GM12878 (cell line): Measurements from ENCODE around the gene SCYL1. TPM values are rescaled to one million over a fixed set of nuclear protein-coding genes. Genes with fewer than 3 reads are reported as not detected.

Source experiments
- ATF7 ChIP-seq: fragments of 450-650 bp; IDR thresholded peaks from 2 replicates; pipeline ENCODE4 v1.6.1; 2016; ENCODE audit warnings: low read depth, mild to moderate bottlenecking
- CREB1 ChIP-seq: IDR thresholded peaks from 2 replicates; pipeline ENCODE4 v1.6.1; 2012; ENCODE audit warnings: low read depth, mild to moderate bottlenecking, inconsistent platforms
- DPF2 ChIP-seq: fragments of 450-650 bp; IDR thresholded peaks from 2 replicates; pipeline ENCODE4 v1.6.1; 2017; ENCODE audit warnings: mild to moderate bottlenecking
- EGR1 ChIP-seq, 2 experiments: IDR thresholded peaks; 1 replicate in 1 of 2; 2 replicates in 1 of 2; pipeline ENCODE4 v1.6.1; 2011 to 2012; ENCODE audit warnings: low read depth in 2 of 2, low read length in 2 of 2, borderline replicate concordance in 1 of 2, mild to moderate bottlenecking in 1 of 2, moderate library complexity in 1 of 2
- ESRRA ChIP-seq: IDR thresholded peaks from 2 replicates; pipeline ENCODE4 v1.6.1; 2012; ENCODE audit warnings: mild to moderate bottlenecking, low read length, improper control_type of control experiment
- FOS ChIP-seq: IDR thresholded peaks from 3 replicates; pipeline ENCODE4 v1.6.1; 2011; ENCODE audit warnings: borderline replicate concordance; ENCODE audit not compliant: insufficient read length; ENCODE audit errors: extremely low read depth
- HSF1 ChIP-seq: fragments of 150-350 bp; IDR thresholded peaks from 2 replicates; pipeline ENCODE4 v1.6.1; 2014; ENCODE audit warnings: mild to moderate bottlenecking, low read depth, low read length
- LARP7 ChIP-seq: fragments of 450-650 bp; IDR thresholded peaks from 2 replicates; pipeline ENCODE4 v1.6.1; 2017; ENCODE audit warnings: mild to moderate bottlenecking
- MXI1 ChIP-seq: fragments of 150-350 bp; IDR thresholded peaks from 2 replicates; pipeline ENCODE4 v1.6.1; 2011; ENCODE audit warnings: low read depth, mild to moderate bottlenecking, inconsistent platforms, low read length, improper control_type of control experiment
- NKRF ChIP-seq: fragments of 450-650 bp; conservative IDR thresholded peaks from 2 replicates; pipeline ENCODE4 v1.6.1; 2017; ENCODE audit warnings: mild to moderate bottlenecking, moderate library complexity
- PKNOX1 ChIP-seq: fragments of 450-650 bp; IDR thresholded peaks from 2 replicates; pipeline ENCODE4 v1.6.1; 2016; ENCODE audit warnings: mild to moderate bottlenecking
- POU2F2 ChIP-seq: IDR thresholded peaks from 3 replicates; pipeline ENCODE4 v1.6.1; 2011; ENCODE audit warnings: low read depth, mild to moderate bottlenecking, low read length, borderline replicate concordance
- RAD21 ChIP-seq: IDR thresholded peaks from 2 replicates; pipeline ENCODE4 v1.6.1; 2011; ENCODE audit warnings: mild to moderate bottlenecking, low read depth, low read length, moderate library complexity; ENCODE audit not compliant: insufficient read depth
- REST ChIP-seq: IDR thresholded peaks from 2 replicates; pipeline ENCODE4 v1.6.1; 2012; ENCODE audit warnings: mild to moderate bottlenecking, low read depth, low read length
- SIN3A ChIP-seq: IDR thresholded peaks from 2 replicates; pipeline ENCODE4 v1.6.1; 2012; ENCODE audit warnings: low read depth, low read length, improper control_type of control experiment
- SREBF2 ChIP-seq: IDR thresholded peaks from 2 replicates; pipeline ENCODE4 v1.6.1; 2012; ENCODE audit warnings: mild to moderate bottlenecking, low read length
- TCF12 ChIP-seq: IDR thresholded peaks from 2 replicates; pipeline ENCODE4 v1.6.1; 2011; ENCODE audit warnings: low read depth, mild to moderate bottlenecking, low read length
- ZNF24 ChIP-seq: fragments of 450-650 bp; IDR thresholded peaks from 2 replicates; pipeline ENCODE4 v1.6.1; 2017; ENCODE audit warnings: antibody characterized with exemption, mild to moderate bottlenecking
- polyA plus RNA-seq, 11 experiments: library from polyadenylated mRNA; depleted of rRNA in 4 of 11; unstranded in 6 of 11; stranded (reverse) in 5 of 11; fragments of >200 nt; fragmentation: Nextera tagmentation in 4 of 11; fragmentation: Illumina TruSeq in 1 of 11; extraction: Ambion mirVana in 4 of 11; extraction: Trizol in 1 of 11; gene quantifications; 1 replicate in 1 of 11; 2 replicates in 10 of 11; pipeline versions ENCODE4 v1.2.1 to v1.2.3, GENCODE V29; 2011 to 2016; ENCODE audit warnings: inconsistent platforms in 2 of 11, missing spikeins in 2 of 11, low read depth in 1 of 11
- total RNA-seq, 4 experiments: library from RNA; depleted of rRNA in 3 of 4; stranded (reverse); fragments of >200 nt in 3 of 4; fragmentation: Illumina TruSeq in 1 of 4; extraction: Trizol in 1 of 4; gene quantifications; 2 replicates each; pipeline versions ENCODE4 v1.2.1 to v1.2.3, GENCODE V29; 2013 to 2021
- TF ChIP-seq, protein P1 (sequence below): fragments of 450-650 bp; IDR thresholded peaks from 2 replicates; pipeline ENCODE4 v1.6.1; 2018; ENCODE audit warnings: mild to moderate bottlenecking, low read depth, moderate library complexity; ENCODE audit not compliant: partially characterized antibody

Gene SCYL1
- total and polyA plus RNA-seq, 10 of the 15 experiments (the other 5 are each of a cell fraction or from before 2014, with no cell fraction given), result 0.80 to 82.7 (median 51.2) TPM

DNA sequence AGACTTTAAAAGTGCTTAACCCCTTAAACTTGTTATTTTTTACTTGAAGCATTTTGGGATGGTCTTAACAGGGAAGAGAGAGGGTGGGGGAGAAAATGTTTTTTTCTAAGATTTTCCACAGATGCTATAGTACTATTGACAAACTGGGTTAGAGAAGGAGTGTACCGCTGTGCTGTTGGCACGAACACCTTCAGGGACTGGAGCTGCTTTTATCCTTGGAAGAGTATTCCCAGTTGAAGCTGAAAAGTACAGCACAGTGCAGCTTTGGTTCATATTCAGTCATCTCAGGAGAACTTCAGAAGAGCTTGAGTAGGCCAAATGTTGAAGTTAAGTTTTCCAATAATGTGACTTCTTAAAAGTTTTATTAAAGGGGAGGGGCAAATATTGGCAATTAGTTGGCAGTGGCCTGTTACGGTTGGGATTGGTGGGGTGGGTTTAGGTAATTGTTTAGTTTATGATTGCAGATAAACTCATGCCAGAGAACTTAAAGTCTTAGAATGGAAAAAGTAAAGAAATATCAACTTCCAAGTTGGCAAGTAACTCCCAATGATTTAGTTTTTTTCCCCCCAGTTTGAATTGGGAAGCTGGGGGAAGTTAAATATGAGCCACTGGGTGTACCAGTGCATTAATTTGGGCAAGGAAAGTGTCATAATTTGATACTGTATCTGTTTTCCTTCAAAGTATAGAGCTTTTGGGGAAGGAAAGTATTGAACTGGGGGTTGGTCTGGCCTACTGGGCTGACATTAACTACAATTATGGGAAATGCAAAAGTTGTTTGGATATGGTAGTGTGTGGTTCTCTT, 23.2 kb upstream of the SCYL1 start (continued):
- TF ChIP-seq HSF1, result no peak
- TF ChIP-seq EGR1 (IDR thresholded peaks at IDR 0.05; ENCODE audit: borderline replicate concordance in 1 of 2, low read depth in 2 of 2, low read length in 2 of 2), result no peak
- TF ChIP-seq ESRRA, result no peak
- TF ChIP-seq PKNOX1, result no peak
- TF ChIP-seq DPF2, result no peak
- TF ChIP-seq REST, result no peak
- TF ChIP-seq, protein P1, sequence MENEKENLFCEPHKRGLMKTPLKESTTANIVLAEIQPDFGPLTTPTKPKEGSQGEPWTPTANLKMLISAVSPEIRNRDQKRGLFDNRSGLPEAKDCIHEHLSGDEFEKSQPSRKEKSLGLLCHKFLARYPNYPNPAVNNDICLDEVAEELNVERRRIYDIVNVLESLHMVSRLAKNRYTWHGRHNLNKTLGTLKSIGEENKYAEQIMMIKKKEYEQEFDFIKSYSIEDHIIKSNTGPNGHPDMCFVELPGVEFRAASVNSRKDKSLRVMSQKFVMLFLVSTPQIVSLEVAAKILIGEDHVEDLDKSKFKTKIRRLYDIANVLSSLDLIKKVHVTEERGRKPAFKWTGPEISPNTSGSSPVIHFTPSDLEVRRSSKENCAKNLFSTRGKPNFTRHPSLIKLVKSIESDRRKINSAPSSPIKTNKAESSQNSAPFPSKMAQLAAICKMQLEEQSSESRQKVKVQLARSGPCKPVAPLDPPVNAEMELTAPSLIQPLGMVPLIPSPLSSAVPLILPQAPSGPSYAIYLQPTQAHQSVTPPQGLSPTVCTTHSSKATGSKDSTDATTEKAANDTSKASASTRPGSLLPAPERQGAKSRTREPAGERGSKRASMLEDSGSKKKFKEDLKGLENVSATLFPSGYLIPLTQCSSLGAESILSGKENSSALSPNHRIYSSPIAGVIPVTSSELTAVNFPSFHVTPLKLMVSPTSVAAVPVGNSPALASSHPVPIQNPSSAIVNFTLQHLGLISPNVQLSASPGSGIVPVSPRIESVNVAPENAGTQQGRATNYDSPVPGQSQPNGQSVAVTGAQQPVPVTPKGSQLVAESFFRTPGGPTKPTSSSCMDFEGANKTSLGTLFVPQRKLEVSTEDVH, result no peak
- no peak for TF ChIP-seq SREBF2
- no peak for TF ChIP-seq ATF7
- peak; percentile 68; the same call in 1 of the 2 replicates for TF ChIP-seq LARP7
- no peak for TF ChIP-seq FOS
- TF ChIP-seq TCF12, result no peak
- TF ChIP-seq POU2F2, result peak; percentile 84
- peak; percentile 24; the same call in 1 of the 2 replicates for TF ChIP-seq NKRF
- TF ChIP-seq RAD21, result no peak
- TF ChIP-seq SIN3A, result no peak
- TF ChIP-seq CREB1, result no peak
- TF ChIP-seq ZNF24, result no peak
- peak; percentile 80; the same call in 1 of the 2 replicates for TF ChIP-seq MXI1
